Medulla oblongata (tissue), 1 donor: ENCODE measurements around the gene NAALAD2.
"Not testable (repeated sequence)": the region's sequence is repeated elsewhere in the genome, so short reads cannot be mapped to it uniquely, and the experiment has no call there.

ENCODE experiments used
- DNase-seq: peaks from one replicate; pipeline ENCODE4 v3.0.0-alpha.2; 2015; ENCODE audit errors: extremely low spot score

Gene NAALAD2

DNA sequence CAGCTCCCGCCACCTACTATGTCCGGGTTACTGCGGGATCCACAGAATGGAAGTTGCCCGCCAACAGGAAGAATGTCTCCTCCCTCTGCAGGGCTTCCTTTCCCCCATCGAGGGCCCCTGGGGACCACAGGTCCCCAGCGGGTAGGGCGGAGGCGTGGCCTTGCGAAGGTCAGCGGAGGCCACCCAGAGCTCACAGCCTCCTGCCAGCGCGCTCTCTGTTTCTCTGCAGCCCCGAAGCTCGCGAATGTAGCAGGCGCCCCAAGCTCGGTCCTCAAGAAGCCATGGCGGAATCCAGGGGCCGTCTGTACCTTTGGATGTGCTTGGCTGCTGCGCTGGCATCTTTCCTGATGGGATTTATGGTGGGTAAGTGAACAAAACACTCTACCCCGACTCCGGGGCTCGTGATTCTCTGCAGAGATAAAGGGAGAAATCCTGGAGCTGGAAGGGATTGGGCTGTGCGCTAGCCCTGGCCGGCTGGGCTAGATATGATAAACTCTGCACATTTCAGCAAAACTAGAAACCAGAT is at the start of gene NAALAD2:
Gene NAALAD2, plus strand, starts transcription at position 186 of the 526 bp plus-strand sequence. Its CDS starts 96 bp downstream, at position 282.
- peak; percentile 62 for DNase-seq

DNA sequence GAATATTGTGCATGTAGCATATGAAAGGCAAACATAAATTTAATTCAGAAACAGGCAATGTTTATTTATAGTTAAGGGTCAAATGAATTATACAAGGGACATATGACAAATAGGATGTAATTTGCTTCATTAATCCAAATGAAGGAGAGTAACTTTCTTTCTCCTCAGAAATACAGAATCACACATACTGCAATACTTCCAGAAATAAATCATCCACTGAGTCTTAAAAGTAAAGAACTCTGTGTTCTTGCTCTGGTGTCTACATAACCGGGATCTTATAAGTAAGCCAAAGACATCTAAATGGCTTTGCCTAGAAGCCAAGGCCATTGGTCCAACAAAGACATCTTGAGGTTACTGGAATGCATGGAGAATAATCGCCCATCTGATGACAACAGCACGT is 48.8 kb upstream of the NAALAD2 start, which contains the start of gene UBTFL1:
Gene UBTFL1, plus strand, starts transcription at position 301 of the 400 bp plus-strand sequence. Its CDS starts 0 bp downstream, at position 301.
- DNase-seq = not testable (repeated sequence)

DNA sequence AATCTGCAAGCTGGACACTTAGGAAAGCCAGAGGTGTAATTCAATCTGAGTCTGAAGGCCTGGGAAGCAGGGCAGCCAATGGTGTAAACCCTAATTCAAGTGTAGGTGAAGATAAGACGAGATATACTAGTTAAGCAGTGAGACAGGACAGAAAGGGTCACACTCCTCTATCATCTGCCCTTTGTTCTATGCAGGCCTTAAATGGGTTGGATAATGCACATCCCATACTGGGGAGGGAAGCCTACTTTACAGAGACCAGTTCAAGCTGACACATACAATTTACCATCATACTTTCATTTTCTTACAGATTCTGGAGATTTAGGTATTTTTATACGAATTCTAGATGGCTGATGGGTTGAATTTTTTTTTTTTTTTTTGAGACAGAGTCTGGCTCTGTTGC is 45.7 kb upstream of the NAALAD2 start:
- DNase-seq = not testable (repeated sequence)

DNA sequence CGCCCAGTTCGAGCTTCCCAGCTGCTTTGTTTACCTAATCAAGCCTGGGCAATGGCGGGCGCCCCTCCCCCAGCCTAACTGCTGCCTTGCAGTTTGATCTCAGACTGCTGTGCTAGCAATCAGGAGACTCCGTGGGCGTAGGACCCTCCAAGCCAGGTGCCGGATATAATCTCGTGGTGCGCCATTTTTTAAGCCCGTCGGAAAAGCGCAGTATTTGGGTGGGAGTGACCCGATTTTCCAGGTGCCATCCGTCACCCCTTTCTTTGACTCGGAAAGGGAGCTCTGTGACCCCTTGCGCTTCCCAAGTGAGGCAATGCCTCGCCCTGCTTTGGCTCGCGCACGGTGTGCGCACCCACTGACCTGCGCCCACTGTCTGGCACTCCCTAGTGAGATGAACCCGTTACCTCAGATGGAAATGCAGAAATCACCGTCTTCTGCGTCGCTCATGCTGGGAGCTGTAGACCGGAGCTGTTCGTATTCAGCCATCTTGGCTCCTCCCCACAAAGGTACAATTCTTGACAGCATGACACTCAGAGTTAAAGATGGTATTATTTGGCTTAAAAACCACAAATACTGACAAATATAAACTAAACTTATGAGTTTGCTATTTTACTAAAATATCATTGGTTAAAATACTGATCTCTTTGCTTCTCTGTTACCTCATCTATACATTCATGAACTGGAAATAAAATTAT is 39.1 kb upstream of the NAALAD2 start:
- DNase-seq = not testable (repeated sequence)

DNA sequence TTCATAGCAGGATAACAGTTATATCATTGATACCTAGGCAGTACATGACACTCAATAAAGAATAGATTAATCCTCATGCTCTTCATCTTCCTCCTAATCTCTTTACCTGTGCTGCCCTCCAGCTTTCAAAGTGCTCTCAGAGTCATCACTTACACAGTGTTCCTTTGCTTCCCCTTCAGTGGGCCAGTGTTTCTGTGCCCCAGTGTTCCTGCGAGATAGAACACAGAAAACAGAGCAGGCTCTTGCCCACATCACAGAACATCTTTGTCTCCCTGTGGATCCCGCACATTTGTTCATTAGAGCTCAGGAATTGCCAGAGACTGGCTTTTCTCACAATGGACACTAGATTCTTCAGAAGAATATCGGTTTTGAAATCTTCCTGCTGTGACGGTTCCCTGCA is 36.2 kb upstream of the NAALAD2 start:
- DNase-seq = peak; percentile 69

DNA sequence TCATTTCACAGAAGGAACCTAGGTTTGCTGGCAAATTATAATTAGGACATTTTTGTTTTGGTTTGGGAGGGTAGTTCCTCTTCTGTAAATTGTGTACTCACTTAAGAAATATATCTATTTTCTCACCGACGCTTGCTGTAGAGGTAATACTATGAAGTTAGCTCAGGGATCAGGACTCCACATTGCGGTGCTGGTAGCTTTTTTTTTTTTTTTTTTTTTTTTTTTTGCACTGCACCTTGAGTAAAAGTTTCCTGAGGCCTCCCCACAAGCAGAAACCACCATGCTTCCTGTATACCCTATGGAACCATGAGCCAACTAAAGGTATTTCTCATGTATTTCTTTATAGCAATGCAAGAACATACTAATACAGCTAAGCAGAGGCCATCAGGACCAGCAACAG is 34.0 kb upstream of the NAALAD2 start:
- no peak for DNase-seq

DNA sequence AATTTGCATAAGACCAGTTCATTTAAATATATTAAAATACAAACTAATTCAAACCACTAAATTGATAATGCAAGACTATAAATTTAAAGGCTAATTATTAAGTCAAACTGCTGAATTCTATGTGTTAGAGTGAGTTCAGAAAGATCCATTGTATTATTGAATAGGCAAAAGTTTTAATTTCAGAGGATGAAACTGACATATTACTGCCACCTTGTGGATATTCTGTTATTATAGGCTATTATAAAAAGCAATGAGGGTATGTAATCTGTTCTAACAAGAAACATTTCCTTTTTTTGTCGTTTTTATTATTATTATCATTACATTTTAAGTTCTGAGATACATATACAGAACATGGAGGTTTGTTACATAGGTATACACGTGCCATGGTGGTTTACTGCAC is 20.9 kb upstream of the NAALAD2 start:
- no peak for DNase-seq

DNA sequence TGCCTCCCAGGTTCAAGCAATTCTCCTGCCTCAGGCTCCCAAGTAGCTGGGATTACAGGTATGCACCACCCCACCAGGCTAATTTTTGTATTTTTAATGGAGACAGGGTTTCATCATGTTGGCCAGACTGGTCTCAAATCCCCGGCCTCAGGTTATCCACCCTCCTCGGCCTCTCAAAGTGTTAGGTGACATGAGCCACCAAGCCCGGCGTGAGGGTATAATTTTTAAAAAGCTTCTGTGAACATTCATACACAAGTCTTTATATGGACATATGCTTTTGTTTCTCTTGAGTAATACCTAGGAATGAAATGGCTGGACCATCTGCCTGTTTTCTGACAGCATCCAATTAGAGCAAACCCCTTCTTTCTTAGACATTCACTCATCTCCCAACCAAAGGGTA is 14.3 kb upstream of the NAALAD2 start:
- DNase-seq = no peak

DNA sequence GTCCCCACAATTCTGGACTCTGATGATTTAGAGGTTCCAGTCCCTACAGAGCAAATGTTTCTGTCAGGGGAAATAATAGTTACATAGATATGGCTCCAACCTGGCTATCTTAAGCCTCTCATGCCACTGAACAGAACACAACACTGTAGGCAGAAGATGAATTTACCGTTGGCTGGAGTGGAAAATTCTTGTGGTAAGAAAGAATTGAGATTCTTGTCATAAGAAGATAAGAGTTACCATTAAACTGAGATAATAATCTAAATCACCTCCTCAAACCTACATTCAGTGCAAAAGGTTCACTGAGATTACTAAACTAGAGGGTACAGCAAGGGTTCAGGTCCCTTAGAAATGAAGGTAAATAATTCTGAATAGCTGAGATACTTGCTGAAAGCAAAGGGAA is 10.1 kb upstream of the NAALAD2 start:
- no peak for DNase-seq

DNA sequence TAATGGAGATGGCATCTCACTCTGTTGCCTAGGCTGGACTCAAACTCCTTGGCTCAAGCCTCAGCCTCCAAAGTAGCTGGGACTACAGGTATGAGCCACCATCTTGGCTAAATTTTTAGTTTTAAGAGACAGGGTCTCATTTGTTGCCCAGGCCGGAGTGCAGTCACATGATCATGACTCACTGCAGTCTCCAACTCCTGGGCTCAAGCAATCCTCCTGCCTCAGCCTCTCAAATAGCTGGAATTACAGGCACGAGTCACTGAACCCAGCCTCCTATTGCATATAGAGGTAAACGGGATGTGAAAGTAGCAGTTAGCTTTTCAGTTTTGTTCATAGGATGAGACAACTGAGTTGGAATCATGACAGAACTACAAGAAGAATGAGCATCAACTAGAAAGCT is 9.5 kb upstream of the NAALAD2 start:
- DNase-seq = no peak

DNA sequence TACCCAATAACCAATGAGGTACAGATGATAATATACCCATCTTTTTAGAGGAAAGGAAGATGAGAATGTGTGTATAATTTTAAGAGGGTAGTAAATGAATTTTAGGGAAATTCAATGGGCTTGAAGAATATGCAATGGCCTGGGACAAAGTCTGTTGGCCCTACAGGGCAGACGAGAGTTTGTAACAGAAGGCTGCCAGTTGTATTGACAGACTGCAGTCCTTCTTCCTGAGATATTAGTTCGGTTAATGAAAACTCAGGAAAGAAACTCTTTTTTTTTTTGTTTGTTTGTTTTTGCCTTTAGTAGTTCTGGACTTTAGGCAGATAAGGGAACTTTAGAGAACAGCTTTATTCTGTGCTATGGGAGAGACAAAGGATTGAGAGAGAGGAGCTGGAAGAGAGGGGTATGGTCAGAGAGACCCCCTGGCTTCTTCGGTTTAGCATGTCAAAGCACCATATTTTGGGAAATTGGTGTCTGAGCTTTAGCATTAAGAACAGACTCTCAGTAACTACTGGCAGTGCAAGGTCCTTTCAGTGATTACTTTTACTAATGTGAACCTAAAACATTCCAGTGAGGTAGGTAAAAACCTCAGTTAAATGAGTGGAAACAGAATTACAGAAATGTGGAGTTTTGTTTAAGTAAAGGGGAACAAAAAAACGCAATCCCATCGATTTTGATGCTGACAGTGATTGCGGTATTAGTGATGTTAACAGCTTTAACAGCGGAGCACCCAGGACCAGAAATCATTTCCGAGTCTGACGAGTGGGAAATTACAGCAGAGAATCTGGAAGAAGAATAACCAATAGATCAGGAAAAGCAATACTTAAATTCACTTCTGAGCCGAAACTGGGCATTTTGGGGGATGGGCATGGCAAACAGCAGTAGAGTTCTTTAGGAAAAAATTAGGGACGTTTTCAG is 644 bp upstream of the NAALAD2 start:
- DNase-seq = no peak

DNA sequence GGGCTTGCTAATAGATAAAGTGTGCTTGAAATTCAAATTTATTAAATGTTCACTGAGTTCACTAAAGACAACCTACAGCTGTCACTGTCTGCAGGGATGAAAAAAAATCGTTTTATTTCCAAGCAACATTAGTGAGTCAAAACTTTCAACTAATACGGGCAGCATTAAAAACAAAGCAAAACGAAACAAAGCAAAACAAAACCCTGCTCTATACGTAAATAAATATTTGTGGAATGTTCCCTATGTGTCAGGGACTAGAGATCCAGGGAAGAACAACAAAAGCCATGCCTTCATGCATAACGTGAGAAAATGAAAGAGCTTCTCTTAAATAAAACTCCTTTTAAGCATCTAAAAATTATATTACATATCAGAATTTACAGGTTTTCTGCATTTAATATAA is 553 bp downstream of the NAALAD2 start:
- no peak for DNase-seq

DNA sequence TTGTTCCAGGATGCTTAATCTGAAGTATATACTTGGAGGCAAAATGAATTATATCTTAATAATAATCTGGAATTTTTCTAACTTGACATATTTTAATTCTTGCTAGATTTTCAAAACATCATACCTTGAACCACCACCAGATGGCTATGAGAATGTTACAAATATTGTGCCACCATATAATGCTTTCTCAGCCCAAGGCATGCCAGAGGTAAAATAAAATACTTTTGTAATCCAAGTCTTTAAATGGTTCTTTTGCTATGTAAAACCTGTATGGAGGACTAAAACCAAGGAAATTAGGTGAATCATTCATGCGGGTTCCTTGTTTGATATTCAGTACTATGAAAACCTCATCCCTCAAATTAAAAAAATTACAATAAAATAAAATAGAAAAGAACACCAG is 14.4 kb downstream of the NAALAD2 start:
- DNase-seq = no peak

DNA sequence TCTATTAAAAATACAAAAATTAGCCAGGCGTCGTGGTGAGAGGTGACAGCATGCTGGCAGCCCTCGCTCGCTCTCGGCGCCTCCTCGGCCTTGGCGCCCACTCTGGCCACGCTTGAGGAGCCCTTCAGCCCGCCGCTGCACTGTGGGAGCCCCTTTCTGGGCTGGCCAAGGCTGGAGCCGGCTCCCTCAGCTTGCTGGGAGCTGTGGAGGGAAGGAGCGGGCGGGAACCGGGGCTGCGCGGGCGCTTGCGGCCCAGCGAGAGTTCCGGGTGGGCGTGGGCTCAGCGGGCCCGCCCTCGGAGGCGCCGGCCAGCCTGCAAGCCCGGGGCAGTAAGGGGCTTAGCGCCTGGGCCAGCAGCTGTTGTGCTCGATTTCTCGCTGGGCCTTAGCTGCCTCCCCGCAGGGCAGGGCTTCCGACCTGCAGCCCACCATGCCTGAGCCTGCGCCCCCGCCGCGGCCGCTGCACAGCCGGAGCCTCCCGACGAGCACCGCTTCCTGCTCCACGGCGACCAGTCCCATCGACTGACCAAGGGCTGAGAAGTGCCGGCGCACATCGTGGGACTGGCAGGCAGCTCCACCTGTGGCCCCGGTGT is 32.6 kb downstream of the NAALAD2 start:
- DNase-seq = not testable (repeated sequence)

DNA sequence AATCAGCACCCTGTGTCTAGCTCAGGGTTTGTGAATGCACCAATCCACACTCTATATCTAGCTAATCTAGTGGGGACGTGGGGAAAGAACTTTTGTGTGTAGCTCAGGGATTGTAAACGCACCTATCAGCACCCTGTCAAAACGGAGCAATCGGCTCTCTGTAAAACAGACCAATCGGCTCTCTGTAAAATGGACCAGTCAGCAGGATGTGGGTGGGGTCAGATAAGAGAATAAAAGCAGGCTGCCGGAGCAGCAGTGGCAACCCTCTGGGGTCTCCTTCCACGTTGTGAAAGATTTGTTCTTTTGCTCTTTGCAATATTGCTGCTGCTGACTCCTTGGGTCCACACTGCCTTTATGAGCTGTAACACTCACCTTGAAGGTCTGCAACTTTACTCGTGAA is 33.2 kb downstream of the NAALAD2 start:
- DNase-seq = not testable (repeated sequence)

DNA sequence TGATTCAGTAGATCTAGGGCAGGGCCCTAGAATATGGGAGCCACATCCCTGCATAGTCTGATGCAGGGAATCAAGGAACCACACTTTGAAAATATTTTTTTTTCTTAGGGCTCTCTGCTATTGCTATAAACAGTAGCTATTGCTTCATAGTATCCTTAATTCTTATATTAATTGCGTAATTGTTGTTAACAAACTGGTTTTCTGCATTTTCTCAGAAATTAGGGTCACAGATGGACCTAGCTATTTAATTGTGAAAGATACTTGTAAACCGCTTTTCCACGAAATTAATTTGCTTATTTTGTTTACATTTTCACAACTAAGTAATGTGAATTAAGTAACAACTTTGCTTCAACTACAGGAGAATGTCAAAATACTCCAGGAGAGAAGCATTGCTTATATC is 34.1 kb downstream of the NAALAD2 start:
- no peak for DNase-seq

DNA sequence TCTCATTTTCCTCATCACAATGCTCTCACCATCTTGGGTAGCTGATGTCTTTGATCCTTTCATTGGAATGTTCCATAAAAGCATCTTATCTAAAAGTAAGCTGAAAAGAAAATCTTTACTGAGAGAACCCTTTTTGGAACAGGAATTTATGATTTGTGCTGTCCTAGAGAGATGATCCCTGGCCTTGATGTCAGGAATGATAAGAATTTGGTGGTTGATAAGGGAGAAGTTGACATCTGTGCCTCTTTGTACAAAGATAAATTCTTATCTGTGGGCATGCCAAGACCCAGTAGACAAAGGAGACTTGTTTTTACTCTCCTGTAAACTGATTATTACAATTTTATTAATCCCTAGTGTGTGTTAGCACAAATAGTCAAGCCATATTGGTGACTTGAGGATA is 36.9 kb downstream of the NAALAD2 start:
- no peak for DNase-seq

DNA sequence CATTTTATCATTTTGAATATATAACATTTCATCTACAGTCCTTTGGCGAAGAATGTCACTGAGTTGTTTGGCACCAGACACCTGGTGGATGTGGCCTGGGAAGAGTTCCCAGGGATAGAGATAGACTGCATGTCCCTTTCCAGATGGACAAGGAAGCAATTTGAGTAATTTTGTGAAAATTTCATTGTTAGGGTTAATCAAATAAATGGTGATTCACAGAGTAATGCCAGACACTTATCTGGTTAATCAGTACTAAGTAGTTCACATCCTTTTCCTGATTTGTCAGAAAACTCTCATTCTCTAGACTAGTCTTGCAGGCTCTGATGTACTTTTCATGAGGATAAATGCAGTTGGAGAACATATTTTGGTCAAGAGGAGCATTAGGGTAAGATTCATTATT is 41.6 kb downstream of the NAALAD2 start:
- DNase-seq = no peak

DNA sequence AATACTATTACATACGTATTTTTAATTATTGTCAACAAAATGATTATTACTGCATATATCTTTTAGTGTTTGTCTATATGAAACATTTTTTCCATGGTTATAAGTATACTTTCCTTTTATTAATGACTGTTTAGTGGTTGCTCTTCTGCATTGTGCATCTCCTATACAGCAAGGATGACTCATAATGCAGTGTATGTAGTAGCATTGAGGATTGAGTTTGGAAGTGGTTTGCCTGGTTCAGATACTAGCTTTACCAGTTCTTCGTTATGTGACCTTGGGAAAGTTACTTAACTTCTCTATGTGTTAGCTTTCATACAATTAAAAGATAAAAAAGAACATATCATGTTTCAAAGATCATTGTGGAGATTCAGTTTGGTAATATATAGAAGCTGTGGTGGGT is 44.3 kb downstream of the NAALAD2 start:
- DNase-seq = no peak

DNA sequence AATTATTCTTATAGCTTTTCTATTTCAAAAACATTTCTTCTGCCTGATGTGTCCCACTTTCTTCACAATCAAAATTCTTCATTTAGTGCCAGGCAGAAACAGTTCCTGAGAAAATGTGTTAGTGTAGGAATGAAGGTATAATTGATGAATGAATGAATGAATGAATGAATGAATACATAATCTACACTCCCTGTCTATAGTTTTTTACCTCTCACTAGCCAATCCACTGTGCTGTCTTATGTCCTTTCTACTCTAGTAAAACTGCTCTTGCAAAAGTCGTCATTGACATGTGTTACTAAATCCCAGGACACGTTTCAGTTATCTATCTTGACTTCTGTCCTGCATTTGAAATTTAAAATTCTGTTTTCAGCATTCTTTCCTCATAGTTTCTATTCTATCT is 45.5 kb downstream of the NAALAD2 start:
- DNase-seq = no peak

DNA sequence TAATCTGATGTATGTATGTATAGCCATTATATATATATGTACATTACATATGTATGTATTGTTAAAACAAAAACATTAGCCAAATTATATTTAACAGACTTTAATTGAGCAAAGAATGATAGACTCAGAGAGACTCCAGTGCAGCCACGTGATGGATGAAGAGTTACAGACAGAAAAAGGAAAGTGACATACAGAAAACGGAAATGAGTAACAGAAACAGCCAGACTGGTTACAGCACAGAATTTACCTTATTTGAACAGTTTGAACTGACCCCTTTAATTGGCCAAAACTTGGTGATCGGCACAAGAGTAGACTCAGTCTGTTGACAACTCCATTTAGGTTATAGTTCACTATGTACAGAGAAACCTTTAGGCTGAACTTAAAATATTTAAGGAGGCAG is 53.4 kb downstream of the NAALAD2 start:
- no peak for DNase-seq

DNA sequence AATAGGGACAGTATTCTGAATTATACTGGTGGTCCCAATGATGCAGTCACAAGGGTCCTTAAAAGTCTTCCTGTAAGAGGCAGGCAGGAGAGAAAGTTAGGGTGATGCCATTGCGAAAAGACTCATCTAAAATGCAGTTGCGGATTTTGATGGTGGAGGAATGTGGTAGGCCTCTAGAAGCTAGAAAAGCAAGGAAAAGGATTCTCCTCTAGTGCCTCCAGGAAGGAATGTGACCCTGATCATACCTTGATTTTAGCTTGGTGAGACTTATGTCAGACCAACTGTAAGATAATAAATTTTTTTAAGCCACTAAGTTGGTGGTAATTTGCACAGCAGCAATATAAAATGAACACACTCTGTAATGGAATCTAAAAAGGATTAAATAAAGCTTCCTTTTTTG is 54.5 kb downstream of the NAALAD2 start:
- no peak for DNase-seq
